ENCODE measurements around the gene PCBD1. TPM values are rescaled to one million over a fixed set of nuclear protein-coding genes. Genes with fewer than 3 reads are reported as not detected.

PCBD1 gene
- total and polyA plus RNA-seq, 9 donors = 25.5 to 104 (median 60.6) TPM

- WGBS, 3 donors = 56 to 78% (median 78%) methylated on average over 1 of the region's 1 CpG
- H3K27ac ChIP-seq = no peak overlapping the region
- DNase-seq = no peak
- no peak overlapping the region for H3K4me3 ChIP-seq
- TF ChIP-seq EP300 (IDR thresholded peaks at IDR 0.05) = no peak
- no peak for TF ChIP-seq POLR2A (IDR thresholded peaks at IDR 0.05)
- H3K27me3 ChIP-seq = no peaks in the 10 kb centered on the region
- H3K9me3 ChIP-seq = no peaks in the 10 kb centered on the region
- no peaks in the 10 kb centered on the region for H3K36me3 ChIP-seq
- H3K4me1 ChIP-seq (ENCODE audit: insufficient read depth) = peaks cover 5% of the 10 kb centered on the region
- intact Hi-C loops (cut with DNase I) = no loop called here
Measured at GRCh38 chr10:70847659-70848360, 40.6 kb downstream of the PCBD1 start.

- peaks cover 5% of the 10 kb centered on the region for H3K4me1 ChIP-seq (ENCODE audit: insufficient read depth)
- no peak overlapping the region for H3K4me3 ChIP-seq
- no peaks in the 10 kb centered on the region for H3K27me3 ChIP-seq
- H3K27ac ChIP-seq = no peak overlapping the region
- H3K9me3 ChIP-seq = no peaks in the 10 kb centered on the region
- no peak for DNase-seq
- intact Hi-C loops (cut with DNase I) = no loop called here
- WGBS, 3 donors = 75 to 90% (median 81%) methylated on average over 2 of the region's 2 CpGs
- TF ChIP-seq POLR2A (IDR thresholded peaks at IDR 0.05) (no peak), CTCF (IDR thresholded peaks at IDR 0.05) (no peak), EP300 (IDR thresholded peaks at IDR 0.05) (no peak)
- H3K36me3 ChIP-seq = no peaks in the 10 kb centered on the region
Measured at GRCh38 chr10:70846795-70847194, 41.6 kb downstream of the PCBD1 start.

- H3K27me3 ChIP-seq = no peaks in the 10 kb centered on the region
- H3K4me3 ChIP-seq = no peak overlapping the region
- H3K27ac ChIP-seq = no peak overlapping the region
- intact Hi-C loops (cut with DNase I) = no loop called here
- H3K4me1 ChIP-seq (ENCODE audit: insufficient read depth) = peaks cover 5% of the 10 kb centered on the region
- no peak for TF ChIP-seq POLR2A (IDR thresholded peaks at IDR 0.05)
- no peak for DNase-seq
- no peaks in the 10 kb centered on the region for H3K36me3 ChIP-seq
- no peaks in the 10 kb centered on the region for H3K9me3 ChIP-seq
- WGBS, 3 donors = 31 to 38% (median 33%) methylated on average over 1 of the region's 1 CpG
Measured at GRCh38 chr10:70845816-70846215, 42.5 kb downstream of the PCBD1 start.

GRCh38 chr10:70845256-70845655, 43.1 kb downstream of the PCBD1 start:
- H3K9me3 ChIP-seq = no peaks in the 10 kb centered on the region
- no peaks in the 10 kb centered on the region for H3K27me3 ChIP-seq
- intact Hi-C loops (cut with DNase I) = no loop called here
- H3K36me3 ChIP-seq = no peaks in the 10 kb centered on the region
- TF ChIP-seq EP300 (IDR thresholded peaks at IDR 0.05) (no peak), CTCF (IDR thresholded peaks at IDR 0.05) (no peak), POLR2A (IDR thresholded peaks at IDR 0.05) (no peak)
- H3K4me3 ChIP-seq = no peak overlapping the region
- DNase-seq = no peak
- H3K4me1 ChIP-seq (ENCODE audit: insufficient read depth) = peaks cover 5% of the 10 kb centered on the region
- H3K27ac ChIP-seq = no peak overlapping the region
- 74 to 85% (median 80%) methylated on average over 2 of the region's 2 CpGs for WGBS, 3 donors

GRCh38 chr10:70843776-70844489, 44.4 kb downstream of the PCBD1 start:
- no peak for DNase-seq

More at GRCh38 chr10:70843776-70844489, 44.4 kb downstream of the PCBD1 start:
- 55 to 85% (median 78%) methylated on average over 2 of the region's 2 CpGs for WGBS, 3 donors
- Histone ChIP-seq H3K4me3 (no peak overlapping the region), H3K27ac (no peak overlapping the region), H3K4me1 (ENCODE audit: insufficient read depth) (peaks cover 3% of the 10 kb centered on the region), H3K9me3 (no peaks in the 10 kb centered on the region), H3K27me3 (no peaks in the 10 kb centered on the region), H3K36me3 (no peaks in the 10 kb centered on the region)
- intact Hi-C loops (cut with DNase I) = no loop called here
- TF ChIP-seq EP300 (IDR thresholded peaks at IDR 0.05) = no peak
- TF ChIP-seq POLR2A (IDR thresholded peaks at IDR 0.05) = no peak
- TF ChIP-seq CTCF (IDR thresholded peaks at IDR 0.05) = no peak
